ENCODE results near the gene HPCAL1. TPM values are rescaled to one million over a fixed set of nuclear protein-coding genes. Genes with fewer than 3 reads are reported as not detected.

HPCAL1 gene
- polyA plus RNA-seq, 12 donors = 20.2 to 55.9 (median 31.9) TPM; not detected in 1

DNA sequence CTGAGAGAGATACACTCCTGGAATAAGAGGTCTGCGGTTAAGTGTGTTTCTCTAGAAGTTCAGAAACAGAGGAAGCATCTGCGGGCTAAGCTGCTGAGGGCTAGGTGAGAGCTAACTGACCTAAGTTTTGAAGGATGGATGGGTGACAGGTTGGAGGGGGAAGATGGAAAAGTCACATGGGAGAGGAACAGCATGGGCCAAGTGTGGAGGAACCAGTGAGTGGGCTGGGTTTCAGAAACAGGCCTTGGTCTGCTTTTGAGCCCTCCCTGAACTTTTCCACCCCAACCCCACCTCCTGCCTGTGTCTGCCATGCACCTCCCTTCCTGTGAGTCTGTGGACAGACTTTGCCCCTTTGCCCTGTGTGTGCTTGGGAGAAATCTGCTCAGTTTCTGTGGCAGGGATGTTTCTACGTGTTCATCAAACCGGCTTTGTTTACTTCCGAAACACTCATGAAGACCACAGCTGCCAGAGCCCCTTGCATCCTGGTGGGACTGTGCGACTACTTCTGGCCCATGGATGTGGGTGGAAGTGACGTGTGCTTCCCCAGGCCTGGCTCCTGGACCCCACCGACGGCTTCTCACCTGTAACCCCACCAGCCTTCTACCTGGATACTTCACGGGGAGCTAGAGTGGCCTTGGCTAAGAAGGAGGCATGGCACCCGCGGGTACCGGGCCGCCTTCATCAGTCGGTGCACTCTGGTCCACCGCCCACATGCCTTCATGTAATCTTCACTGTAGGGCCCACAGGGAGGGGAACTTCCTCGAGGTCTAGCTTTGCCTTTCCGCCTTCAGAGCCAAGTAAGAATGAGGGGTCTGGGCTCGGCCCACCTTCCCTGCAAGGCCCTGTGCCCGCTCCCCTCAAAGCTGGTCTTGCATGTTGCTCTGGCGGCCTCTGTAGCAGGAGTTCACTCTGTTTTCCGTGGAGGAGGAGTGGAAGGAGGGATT, 1.4 kb upstream of the HPCAL1 start:
- no peak for DNase-seq

DNA sequence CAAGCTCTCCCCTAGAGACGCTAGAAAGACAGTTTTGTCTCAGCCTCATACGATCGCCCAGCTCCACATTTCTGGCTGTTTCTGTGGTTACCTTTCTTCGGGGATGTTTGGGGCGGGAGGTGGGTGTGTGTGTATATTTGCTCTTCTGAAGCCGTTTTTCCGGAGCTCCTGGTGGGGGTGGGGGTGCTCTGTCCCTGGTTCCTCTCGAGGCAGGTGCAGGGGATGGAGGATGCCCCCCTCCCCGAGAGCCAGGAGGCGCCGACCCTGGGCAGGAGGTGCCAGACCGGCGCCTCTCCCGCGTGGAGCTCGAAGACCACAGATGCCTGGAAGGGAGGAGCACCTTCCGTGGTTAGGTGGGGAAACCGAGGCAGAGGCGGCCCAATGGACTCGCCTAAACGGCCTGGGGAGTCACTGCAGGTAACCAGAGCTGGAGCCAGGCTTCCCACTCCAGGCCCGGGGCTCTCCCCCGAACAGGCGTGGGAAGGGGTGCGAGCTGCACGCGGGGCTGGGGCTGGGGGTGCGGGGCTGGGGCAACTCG, 694 bp upstream of the HPCAL1 start:
- no peak for DNase-seq

DNA sequence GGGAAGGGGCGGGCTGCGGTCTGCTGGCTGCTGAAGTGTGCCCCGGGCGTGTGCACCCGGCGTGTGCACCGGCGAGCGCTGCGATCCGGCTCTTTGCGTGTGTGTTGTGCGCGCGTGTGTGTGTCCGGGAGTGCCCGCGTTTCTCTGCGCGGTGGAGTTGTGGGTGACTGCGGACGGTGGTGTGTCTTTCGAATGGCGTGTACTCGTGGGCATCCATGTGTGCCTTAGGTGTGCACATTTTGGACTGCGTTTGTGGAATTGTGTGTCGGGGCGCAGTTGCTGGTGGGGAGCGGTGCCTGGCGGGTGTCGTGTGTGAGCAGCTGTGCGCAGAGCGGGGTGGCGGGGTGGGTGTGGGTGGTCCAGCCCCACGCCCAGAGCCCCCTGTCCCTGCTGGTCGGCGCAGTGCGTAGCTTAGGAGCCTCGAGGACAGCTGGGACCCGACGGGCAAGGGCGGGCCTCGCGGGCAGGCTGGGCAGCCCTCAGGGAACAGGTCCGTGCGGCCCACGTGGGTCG, 533 bp downstream of the HPCAL1 start:
- DNase-seq = no peak

- DNase-seq = no peak
Observed at GRCh38 chr2:10303694-10304378, 1.1 kb downstream of the HPCAL1 start.

DNA sequence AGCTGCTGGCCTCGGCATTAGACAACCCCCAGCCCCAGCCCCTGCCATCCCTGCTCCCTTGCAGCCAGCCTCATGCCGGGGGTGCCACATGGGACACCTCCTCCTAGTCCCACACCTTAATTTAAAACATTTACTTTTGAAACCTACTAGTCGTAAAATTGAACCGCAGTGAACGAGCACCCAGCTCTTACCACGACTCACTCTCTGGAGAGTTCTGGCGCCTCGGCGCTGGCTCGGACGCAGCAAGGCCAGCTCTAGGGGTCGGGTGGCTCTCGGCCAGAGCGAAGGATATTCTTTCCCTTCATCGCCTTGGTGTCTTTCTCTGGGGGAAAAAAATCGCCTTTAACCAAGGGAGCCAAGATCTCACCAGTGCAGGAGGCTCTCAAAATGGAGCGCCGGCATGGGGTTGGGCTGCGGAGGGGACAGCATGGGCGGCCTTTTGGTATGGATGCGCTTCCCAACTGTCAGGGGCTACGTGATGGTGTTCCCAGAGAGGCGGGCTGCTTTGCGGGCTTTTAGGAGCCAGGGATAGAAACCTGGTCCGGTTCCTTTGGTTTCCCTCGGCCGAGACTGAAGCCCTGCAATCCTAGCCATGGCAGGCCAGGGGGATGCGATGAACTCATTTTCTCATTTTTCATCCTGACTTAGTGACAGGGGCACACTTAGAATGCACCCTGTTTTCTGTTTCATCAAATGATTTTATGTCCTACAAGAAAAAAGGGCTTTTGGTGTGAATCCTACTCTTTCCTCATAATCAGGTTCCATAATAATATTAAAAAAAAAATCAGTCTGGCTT, 2.0 kb downstream of the HPCAL1 start:
- no peak for DNase-seq

DNA sequence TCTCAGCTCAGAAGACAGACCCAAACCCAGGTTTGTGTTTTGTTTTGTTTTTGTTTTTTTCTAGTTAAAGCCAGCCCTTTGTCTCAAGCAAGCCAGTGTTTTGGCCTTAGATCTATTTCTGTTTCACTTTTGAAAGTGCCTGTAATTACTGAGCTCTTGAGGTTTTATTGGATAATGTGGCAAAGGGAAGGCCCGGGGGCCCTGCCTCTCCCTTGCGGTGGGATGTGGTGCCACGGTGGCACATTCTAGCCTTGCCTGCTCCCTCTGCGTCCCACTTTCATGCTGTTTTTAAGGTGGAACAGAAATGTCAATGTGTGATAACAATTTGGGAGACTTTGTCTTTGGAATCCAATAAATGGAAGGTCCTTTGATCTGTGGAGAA, 2.5 kb downstream of the HPCAL1 start:
- no peak for DNase-seq

- no peak for DNase-seq
Observed at GRCh38 chr2:10305715-10306114, 3.0 kb downstream of the HPCAL1 start.

- no peak for DNase-seq
Observed at GRCh38 chr2:10306901-10307463, 4.3 kb downstream of the HPCAL1 start.

- no peak for DNase-seq
Observed at GRCh38 chr2:10307561-10308156, 5.0 kb downstream of the HPCAL1 start.

DNA sequence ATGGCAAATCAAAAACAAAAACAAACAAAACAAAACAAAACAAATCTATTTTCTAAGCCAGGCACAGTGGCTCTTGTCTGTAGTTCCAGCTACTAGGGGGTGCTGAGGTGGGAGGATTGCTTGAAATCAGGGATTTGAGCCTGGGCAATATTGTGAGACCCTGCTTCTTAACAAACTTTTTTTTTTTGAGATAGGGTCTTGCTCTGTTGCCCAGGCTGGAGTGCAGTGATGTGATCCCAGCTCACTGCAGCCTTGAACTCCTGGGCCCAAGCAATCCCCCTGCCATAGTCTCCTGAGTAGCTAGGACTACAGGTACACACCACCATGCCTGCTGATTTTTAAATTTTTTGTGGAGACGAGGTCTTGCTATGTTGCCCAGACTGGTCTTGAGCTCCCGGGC, 6.2 kb downstream of the HPCAL1 start:
- DNase-seq = no peak

DNA sequence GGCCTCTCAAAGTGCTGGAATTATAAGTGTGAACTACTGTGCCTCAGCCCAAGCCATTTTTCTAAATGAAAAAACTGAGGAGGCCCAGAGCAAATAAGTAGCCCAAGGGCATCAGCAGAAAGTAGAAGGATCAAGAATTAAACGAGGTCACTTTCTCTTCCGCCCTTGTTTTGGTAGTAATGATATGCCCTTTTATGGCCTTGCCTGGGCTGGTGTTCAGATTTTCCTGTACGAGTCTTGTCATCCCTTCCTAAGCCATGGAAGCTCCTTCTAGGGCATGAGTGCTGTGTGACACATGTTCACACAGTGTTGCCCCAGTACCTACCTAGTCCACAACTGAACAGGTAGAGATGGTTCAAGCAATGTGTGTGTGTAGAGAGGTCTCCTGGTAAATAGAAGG, 6.6 kb downstream of the HPCAL1 start:
- DNase-seq = no peak

- DNase-seq = no peak
Observed at GRCh38 chr2:10310309-10310888, 7.7 kb downstream of the HPCAL1 start.

- no peak for DNase-seq
Observed at GRCh38 chr2:10311736-10312135, 9.0 kb downstream of the HPCAL1 start.

DNA sequence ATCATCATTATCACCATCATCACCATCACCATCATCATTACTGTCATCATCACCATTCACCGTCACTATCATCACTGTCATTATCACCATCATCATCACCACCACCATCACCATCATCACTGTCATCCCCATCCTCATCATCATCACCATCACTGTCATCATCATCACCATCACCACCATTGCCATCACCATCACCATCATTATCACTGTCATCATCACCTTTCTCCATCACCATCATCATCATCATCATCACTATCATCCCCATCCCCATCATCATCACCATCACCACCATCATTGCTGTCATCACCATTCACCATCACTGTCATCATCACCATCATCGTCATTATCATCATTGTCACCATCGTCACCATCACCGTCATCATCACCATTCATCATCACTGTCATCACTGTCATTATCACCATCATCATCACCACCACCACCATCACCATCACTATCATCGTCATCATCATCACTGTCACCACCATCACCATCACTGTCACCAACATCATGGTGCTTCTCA, 9.8 kb downstream of the HPCAL1 start:
- no peak for DNase-seq

GRCh38 chr2:10316336-10316735, 13.6 kb downstream of the HPCAL1 start:
- no peak for DNase-seq

GRCh38 chr2:10316860-10317259, 14.2 kb downstream of the HPCAL1 start:
- no peak for DNase-seq

- no peak for DNase-seq
Observed at GRCh38 chr2:10317646-10318045, 14.9 kb downstream of the HPCAL1 start.

DNA sequence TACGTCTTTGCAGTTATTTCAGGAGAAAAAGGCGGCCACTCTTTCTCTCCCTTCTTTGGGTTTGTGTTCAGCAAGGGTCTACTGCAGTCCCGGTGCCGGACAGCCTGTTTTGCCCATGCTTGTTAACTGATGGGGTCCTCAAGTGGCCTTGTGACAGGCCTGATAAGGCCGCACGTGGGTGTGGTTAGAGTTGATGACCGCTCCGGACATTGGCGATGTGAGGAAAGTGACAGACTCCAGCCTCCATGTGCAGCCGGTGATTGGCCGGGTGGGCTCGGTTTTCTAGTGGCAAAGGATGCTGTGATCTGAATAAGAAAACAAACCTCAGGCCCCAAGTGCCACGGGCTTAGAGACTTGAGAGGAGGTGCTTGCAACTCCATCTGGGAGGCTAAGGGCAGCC, 15.6 kb downstream of the HPCAL1 start:
- no peak for DNase-seq

DNA sequence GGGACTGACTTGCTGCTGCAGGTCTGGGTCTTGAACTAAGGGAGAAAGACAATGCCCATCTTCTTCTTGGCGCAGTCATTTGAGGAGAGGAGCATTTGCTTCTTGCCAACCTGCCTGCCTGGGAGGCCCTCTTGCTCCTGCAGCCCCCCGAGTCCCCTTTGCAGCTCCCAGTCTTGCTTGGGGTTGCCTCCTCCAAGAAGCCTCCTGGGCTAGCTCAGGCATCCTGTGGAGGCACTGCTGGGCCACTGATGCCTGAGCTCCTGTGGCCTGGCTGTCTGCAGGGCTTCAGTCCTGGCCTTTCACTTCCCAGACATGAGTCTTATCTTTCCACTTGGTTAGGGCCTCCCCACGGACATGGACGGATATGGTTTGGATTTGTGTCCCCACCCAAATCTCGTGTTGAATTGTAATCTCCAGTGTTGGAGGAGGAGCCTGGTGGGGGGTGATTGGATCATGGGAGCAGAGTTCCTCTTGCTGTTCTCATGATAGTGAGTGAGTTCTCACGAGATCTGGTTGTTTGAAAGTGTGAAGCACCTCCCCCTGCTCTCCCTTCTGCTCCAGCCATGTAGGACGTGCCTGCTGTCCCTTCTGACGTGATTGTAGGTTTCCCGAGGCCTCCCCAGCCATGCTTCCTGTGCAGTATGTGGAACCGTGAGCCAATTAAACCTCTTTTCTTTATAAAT, 17.3 kb downstream of the HPCAL1 start:
- no peak for DNase-seq

- no peak for DNase-seq
Observed at GRCh38 chr2:10320575-10320931, 17.8 kb downstream of the HPCAL1 start.
